GM18858 (cell line): Measurements from ENCODE around the gene TGIF1.

ENCODE experiments used
- ATAC-seq: cut with Tn5 transposase; IDR thresholded peaks from one replicate; pipeline ENCODE4 v1.9.1; 2021; ENCODE audit not compliant: unreplicated experiment

The TGIF1 gene

GRCh38 chr18:3429121-3429520 lies 20.9 kb upstream of the TGIF1 start:
- no peak for ATAC-seq

- ATAC-seq = no peak
These were observed 15.3 kb upstream of the TGIF1 start for GRCh38 chr18:3434685-3435084.

- ATAC-seq = no peak
These were observed 9.6 kb upstream of the TGIF1 start for GRCh38 chr18:3440341-3440740.

GRCh38 chr18:3441290-3441689 lies 8.7 kb upstream of the TGIF1 start:
- no peak for ATAC-seq

- no peak for ATAC-seq
These were observed 7.1 kb upstream of the TGIF1 start for GRCh38 chr18:3442919-3443318.

GRCh38 chr18:3444296-3444695 lies 5.7 kb upstream of the TGIF1 start:
- ATAC-seq = no peak

- ATAC-seq = no peak
These were observed 5.0 kb upstream of the TGIF1 start for GRCh38 chr18:3444954-3445353.

- no peak for ATAC-seq
These were observed 2.7 kb upstream of the TGIF1 start for GRCh38 chr18:3447068-3447894.

- peak; percentile 62 for ATAC-seq
These were observed 1.8 kb upstream of the TGIF1 start for GRCh38 chr18:3447895-3448837.

- ATAC-seq = peak; percentile 49
These were observed 997 bp upstream of the TGIF1 start for GRCh38 chr18:3448838-3449511.

- ATAC-seq = no peak
These were observed 410 bp upstream of the TGIF1 start for GRCh38 chr18:3449512-3450011.

GRCh38 chr18:3450799-3451182 lies 819 bp downstream of the TGIF1 start:
- no peak for ATAC-seq

GRCh38 chr18:3451183-3451988 lies 1.4 kb downstream of the TGIF1 start:
- ATAC-seq = no peak

GRCh38 chr18:3451989-3452749 lies 2.2 kb downstream of the TGIF1 start:
- ATAC-seq = no peak

GRCh38 chr18:3452750-3453539 lies 3.0 kb downstream of the TGIF1 start:
- ATAC-seq = no peak

- no peak for ATAC-seq
These were observed 3.8 kb downstream of the TGIF1 start for GRCh38 chr18:3453540-3454364.

- no peak for ATAC-seq
These were observed 4.6 kb downstream of the TGIF1 start for GRCh38 chr18:3454365-3455089.
